Nephron progenitor cell (in vitro differentiated cells): ENCODE measurements around the gene ADCY7.
"Not testable (repeated sequence)": the region's sequence is repeated elsewhere in the genome, so short reads cannot be mapped to it uniquely, and the experiment has no call there.

Experiments used
- DNase-seq: peaks from one replicate; pipeline ENCODE4 v3.0.0; 2021
- H3K27ac Mint-ChIP-seq: 2 replicates; pipeline ENCODE4 v1.8.0; 2021; ENCODE audit warnings: mild to moderate bottlenecking, moderate library complexity, mixed read lengths
- H3K27me3 Mint-ChIP-seq: 2 replicates; pipeline ENCODE4 v1.8.0; 2021; ENCODE audit warnings: mild to moderate bottlenecking, low read depth, mixed read lengths; ENCODE audit not compliant: poor library complexity
- H3K36me3 Mint-ChIP-seq: 2 replicates; pipeline ENCODE4 v1.8.0; 2021; ENCODE audit warnings: low read depth, mixed read lengths
- H3K4me1 Mint-ChIP-seq: 2 replicates; pipeline ENCODE4 v1.8.0; 2021; ENCODE audit warnings: mixed read lengths
- H3K4me3 Mint-ChIP-seq: 2 replicates; pipeline ENCODE4 v1.8.0; 2021; ENCODE audit warnings: mild to moderate bottlenecking, moderate library complexity, mixed read lengths
- H3K9me3 Mint-ChIP-seq: 2 replicates; pipeline ENCODE4 v1.8.0; 2021; ENCODE audit warnings: mild to moderate bottlenecking, moderate library complexity, mixed read lengths
- TF ChIP-seq, protein P1 (sequence below): fragments of 200-600 bp; sonication (generic); IDR thresholded peaks from 2 replicates; pipeline ENCODE4 v1.5.0; 2021; ENCODE audit warnings: antibody characterized with exemption

The ADCY7 gene

DNA sequence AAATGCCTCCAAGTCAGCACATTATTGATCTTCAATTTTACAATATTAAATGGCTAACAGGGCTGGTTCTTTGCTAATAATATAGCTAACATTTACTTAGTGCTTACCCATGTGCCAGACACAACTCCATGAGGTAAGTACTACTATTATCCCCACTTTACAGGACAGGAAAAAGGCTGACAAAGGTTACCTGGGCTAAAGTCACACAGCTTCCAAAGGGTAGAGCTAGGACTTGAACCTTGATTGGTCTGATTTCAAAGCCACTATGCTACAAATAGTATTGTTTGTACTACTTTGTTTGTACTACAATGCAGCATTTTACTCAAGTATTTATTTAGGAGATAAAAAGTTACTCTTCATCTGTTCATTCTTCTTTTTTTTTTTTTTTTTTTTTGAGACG is 70.5 kb downstream of the ADCY7 start:
- TF ChIP-seq, protein P1, sequence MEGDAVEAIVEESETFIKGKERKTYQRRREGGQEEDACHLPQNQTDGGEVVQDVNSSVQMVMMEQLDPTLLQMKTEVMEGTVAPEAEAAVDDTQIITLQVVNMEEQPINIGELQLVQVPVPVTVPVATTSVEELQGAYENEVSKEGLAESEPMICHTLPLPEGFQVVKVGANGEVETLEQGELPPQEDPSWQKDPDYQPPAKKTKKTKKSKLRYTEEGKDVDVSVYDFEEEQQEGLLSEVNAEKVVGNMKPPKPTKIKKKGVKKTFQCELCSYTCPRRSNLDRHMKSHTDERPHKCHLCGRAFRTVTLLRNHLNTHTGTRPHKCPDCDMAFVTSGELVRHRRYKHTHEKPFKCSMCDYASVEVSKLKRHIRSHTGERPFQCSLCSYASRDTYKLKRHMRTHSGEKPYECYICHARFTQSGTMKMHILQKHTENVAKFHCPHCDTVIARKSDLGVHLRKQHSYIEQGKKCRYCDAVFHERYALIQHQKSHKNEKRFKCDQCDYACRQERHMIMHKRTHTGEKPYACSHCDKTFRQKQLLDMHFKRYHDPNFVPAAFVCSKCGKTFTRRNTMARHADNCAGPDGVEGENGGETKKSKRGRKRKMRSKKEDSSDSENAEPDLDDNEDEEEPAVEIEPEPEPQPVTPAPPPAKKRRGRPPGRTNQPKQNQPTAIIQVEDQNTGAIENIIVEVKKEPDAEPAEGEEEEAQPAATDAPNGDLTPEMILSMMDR, result no peak
- Mint-ChIP-seq H3K4me3 (no peak overlapping the region), H3K9me3 (no peaks in the 10 kb centered on the region), H3K4me1 (no peaks in the 10 kb centered on the region), H3K27me3 (no peaks in the 10 kb centered on the region), H3K27ac (no peak overlapping the region), H3K36me3 (peaks cover 68% of the 10 kb centered on the region)
- DNase-seq, result no peak

DNA sequence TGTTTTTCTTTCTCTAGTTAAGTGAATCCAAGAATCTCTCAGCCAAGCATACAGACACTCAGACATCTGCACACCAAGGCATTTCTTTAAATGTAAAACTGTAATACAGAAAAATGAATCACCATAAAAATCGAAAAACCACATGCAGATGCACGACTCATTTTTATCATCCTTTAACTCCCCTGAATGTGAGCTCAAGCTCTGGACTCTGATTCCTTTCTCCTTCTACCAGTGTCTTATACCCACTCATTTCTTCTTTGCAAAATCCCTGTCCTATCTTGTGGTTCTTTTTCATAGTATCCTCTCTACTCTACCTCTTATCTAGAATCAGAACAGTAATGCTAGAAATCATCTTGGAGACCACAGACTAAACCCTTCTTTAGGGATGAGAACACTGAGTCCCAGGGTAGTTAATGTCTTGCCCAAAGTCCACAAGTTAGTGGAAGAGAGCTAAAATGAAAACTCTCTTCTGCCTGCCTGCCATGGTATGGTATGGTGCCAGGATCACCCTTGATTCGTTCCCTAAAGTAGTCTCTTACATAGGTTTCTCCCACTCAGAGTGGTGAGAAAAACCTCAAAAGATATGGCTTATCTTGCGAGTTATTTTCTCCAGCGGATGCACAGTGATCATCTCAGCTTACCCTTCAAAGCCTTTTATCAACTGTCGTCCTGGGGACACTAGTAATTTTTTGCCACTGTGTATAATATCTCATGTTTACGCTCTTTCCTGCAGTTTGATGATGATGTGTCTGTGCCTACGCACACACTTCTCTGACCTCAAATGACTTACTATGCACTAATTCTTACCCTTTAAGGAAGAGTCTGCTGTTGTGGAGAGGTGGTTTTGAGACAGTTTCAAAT is 72.2 kb downstream of the ADCY7 start:
- peak overlapping the region; percentile 26 for H3K27ac Mint-ChIP-seq

DNA sequence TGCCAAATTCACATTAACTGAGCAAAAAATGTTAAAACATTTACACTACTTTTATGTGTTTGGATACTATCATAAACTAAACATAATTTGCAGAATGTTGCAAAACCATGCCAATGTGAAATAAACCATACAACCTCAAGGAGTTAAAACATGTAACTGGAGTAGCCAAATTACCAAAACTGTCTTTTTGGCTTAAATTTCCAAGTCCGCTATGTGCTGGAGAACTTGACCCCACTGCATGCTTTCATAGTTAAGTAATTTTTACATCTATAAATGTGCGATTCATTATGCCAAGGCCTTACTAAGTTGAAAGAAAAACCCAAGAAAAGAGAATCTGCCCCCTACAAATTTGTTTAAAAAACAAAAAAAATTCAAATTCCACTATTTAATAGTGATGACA is 74.2 kb downstream of the ADCY7 start:
- H3K4me1 Mint-ChIP-seq, result no peaks in the 10 kb centered on the region
- no peak overlapping the region for H3K4me3 Mint-ChIP-seq
- peaks cover 18% of the 10 kb centered on the region for H3K9me3 Mint-ChIP-seq
- DNase-seq, result no peak
- H3K27ac Mint-ChIP-seq, result no peak overlapping the region
- H3K27me3 Mint-ChIP-seq, result no peaks in the 10 kb centered on the region
- TF ChIP-seq, protein P1, result no peak
- peaks cover 69% of the 10 kb centered on the region for H3K36me3 Mint-ChIP-seq

More for the DNA sequence above, 72.2 kb downstream of the ADCY7 start:
- TF ChIP-seq, protein P1, result no peak
- no peaks in the 10 kb centered on the region for H3K27me3 Mint-ChIP-seq
- no peak overlapping the region for H3K4me3 Mint-ChIP-seq
- H3K36me3 Mint-ChIP-seq, result peaks cover 68% of the 10 kb centered on the region
- H3K9me3 Mint-ChIP-seq, result peaks cover 4% of the 10 kb centered on the region
- DNase-seq, result no peak
- no peaks in the 10 kb centered on the region for H3K4me1 Mint-ChIP-seq

DNA sequence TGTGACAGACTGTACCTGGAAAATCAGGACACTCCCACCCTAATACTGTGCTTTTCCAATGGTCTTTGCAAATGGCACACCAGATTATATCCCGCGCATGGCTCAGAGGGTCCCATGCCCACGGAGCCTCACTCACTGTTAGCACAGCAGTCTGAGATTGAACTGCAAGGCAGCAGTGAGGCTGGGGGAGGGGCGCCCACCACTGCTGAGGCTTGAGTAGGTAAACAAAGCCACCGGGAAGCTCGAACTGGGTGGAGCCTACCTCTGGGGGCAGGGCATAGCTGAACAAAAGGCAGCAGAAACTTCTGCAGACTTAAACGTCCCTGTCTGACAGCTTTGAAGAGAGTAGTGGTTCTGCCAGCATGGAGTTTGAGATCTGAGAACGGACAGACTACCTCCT is 77.2 kb downstream of the ADCY7 start:
- H3K4me3 Mint-ChIP-seq, DNase-seq, H3K4me1 Mint-ChIP-seq, H3K27me3 Mint-ChIP-seq, H3K27ac Mint-ChIP-seq: not testable (repeated sequence)
- peaks cover 46% of the 10 kb centered on the region for H3K9me3 Mint-ChIP-seq
- peaks cover 86% of the 10 kb centered on the region for H3K36me3 Mint-ChIP-seq

DNA sequence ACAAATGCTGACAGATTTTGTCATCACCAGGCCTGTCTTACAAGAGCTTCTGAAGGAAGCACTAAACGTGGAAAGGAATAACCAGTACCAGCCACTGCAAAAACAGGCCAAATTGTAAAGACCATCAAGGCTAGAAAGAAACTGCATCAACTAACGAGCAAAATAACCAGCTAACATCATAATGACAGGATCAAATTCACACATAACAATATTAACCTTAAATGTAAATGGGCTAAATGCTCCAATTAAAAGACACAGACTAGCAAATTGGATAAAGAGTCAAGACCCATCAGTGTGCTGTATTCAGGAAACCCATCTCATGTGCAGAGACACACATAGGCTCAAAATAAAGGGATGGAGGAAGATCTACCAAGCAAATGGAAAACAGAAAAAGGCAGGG is 78.9 kb downstream of the ADCY7 start:
- not testable (repeated sequence) for DNase-seq, H3K27me3 Mint-ChIP-seq, H3K4me3 Mint-ChIP-seq, H3K27ac Mint-ChIP-seq, H3K4me1 Mint-ChIP-seq
- Mint-ChIP-seq H3K9me3 (peaks cover 62% of the 10 kb centered on the region), H3K36me3 (peaks cover 96% of the 10 kb centered on the region)

DNA sequence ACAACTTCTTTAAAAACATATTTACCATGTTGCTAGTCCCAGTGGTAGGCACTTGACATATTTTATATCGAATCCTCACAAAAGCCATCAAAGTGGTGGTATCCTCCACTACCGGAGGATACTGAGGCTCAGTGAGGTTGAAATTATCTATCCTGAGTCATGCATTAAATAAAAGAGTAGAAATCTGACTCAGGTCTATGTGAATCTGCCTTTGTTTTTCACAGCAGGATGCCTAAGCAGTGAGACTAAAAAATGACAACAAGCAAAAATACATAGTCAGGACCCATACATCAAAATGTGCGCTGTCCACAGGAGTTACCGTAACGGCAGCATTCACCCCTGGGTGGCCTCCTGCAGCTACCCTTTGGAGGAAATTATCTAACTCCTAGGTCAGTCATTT is 84.8 kb downstream of the ADCY7 start:
- Mint-ChIP-seq H3K36me3 (peaks cover 94% of the 10 kb centered on the region), H3K4me1 (no peaks in the 10 kb centered on the region), H3K27ac (no peak overlapping the region), H3K27me3 (no peaks in the 10 kb centered on the region), H3K4me3 (no peak overlapping the region), H3K9me3 (peaks cover 38% of the 10 kb centered on the region)
- DNase-seq, result no peak
- TF ChIP-seq, protein P1, result no peak

DNA sequence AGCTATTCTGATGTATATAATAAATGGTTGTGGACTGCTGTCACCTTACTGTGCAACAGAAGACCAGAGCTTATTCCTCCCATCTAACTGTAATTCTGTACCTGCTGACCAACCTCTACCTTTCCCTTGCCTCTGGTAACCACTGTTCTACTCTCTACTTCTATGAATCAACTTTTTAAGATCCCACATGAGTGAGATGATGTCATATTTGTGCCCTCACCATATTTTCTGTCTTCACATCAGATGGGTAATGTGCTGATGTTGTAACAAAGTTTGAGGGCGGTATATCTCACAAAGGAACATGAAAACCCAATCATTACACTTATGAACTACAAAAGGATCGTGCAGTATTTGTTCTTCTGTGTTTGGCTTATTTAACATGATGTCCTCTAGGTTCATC is 85.6 kb downstream of the ADCY7 start:
- peaks cover 89% of the 10 kb centered on the region for H3K36me3 Mint-ChIP-seq
- H3K27me3 Mint-ChIP-seq, result no peaks in the 10 kb centered on the region

More for the DNA sequence above, 85.6 kb downstream of the ADCY7 start:
- no peak for DNase-seq
- Mint-ChIP-seq H3K4me3 (no peak overlapping the region), H3K9me3 (peaks cover 32% of the 10 kb centered on the region), H3K4me1 (no peaks in the 10 kb centered on the region), H3K27ac (no peak overlapping the region)
- TF ChIP-seq, protein P1, result no peak
